HG03571 (cell line): ENCODE data around the gene USP25.

Source experiments
- ATAC-seq: cut with Tn5 transposase; IDR thresholded peaks from one replicate; pipeline ENCODE4 v1.9.1; 2021; ENCODE audit not compliant: unreplicated experiment

USP25 gene

DNA sequence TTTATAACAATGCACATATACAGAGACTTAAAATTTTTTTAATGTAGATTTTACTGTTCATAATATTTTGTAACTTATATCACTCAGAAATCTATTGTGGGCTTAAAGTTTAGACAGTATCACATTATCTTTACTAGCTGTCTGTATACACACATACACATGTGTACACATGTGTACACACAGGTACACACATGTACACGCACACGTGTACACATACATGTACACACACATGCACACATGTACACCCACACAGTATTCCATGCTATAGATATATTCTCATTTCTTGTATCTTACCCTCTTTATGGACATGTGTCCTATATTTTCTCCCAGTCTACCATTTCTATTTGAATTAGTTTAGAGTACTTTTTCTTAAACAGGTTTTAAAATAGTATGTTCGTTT is 123.3 kb downstream of the USP25 start:
- ATAC-seq: no peak

GRCh38 chr21:15856813-15857212 is 127.0 kb downstream of the USP25 start:
- no peak for ATAC-seq

GRCh38 chr21:15857740-15858139 is 128.0 kb downstream of the USP25 start:
- ATAC-seq: no peak

- no peak for ATAC-seq
Observed at GRCh38 chr21:15860541-15860940, 130.8 kb downstream of the USP25 start.

DNA sequence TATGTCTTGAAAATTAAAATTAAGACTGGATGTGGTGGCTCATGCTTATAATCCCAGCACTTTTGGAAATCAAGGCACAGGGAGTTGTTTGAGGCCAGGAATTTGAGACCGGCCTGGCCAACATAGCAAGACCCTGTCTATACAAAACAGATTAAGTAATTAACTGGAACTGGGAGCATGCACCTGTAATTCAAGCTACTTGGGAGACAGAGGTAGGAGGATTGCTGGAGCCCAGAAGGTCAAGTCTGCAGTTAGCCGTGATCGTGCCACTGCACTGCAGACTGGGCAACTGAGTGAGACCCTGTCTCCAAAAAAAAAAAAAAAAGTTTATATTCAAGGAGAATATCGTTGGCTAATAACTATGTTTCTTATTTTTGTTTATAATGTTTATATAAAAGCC is 139.2 kb downstream of the USP25 start:
- no peak for ATAC-seq

- peak; percentile 45 for ATAC-seq
Observed at GRCh38 chr21:15870819-15871218, 141.0 kb downstream of the USP25 start.

- ATAC-seq: peak; percentile 46
Observed at GRCh38 chr21:15872236-15872635, 142.5 kb downstream of the USP25 start.

DNA sequence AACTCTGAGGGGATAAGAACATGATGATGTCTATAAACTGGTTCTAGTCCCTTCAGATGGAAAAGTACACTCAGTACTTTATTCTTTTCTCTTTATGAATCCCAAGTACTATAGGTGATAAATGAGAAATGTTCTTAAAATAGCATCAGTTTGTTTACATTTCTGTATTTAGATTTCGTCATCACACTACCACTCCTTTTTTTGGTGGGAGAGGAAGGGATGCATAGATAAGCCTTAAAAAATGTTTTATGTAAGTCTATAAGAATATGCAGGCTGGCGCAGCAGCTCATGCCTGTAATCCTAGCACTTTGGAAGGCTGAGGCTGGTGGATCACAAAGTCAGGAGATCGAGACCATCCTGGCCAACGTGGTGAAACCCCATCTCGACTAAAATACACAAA is 144.8 kb downstream of the USP25 start:
- no peak for ATAC-seq

GRCh38 chr21:15875286-15875685 is 145.5 kb downstream of the USP25 start:
- ATAC-seq: no peak

DNA sequence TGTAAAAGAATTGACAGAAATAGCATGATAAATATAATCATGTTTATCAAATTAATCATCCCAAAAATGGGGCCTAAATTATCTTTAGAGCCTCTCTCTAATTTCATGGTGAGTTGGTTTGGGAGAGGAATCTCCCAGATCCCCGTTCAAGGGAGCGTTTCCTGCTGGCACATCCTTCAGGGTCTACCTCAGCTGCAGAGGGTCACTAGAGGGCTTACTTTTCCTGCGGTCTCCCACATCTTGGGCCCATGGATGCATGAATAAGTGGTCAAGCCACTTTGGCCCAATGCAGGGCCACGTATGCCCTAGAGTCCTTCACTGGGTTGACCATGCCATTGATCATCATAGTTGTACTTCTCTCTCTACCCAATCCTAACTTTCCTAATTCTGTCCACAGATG is 164.1 kb downstream of the USP25 start:
- ATAC-seq: no peak

GRCh38 chr21:15894596-15894995 is 164.8 kb downstream of the USP25 start:
- no peak for ATAC-seq

- no peak for ATAC-seq
Observed at GRCh38 chr21:15895142-15896106, 165.6 kb downstream of the USP25 start.

GRCh38 chr21:15896501-15896900 is 166.7 kb downstream of the USP25 start:
- no peak for ATAC-seq

GRCh38 chr21:15904389-15904788 is 174.6 kb downstream of the USP25 start:
- ATAC-seq: no peak

GRCh38 chr21:15908187-15908586 is 178.4 kb downstream of the USP25 start:
- ATAC-seq: no peak

DNA sequence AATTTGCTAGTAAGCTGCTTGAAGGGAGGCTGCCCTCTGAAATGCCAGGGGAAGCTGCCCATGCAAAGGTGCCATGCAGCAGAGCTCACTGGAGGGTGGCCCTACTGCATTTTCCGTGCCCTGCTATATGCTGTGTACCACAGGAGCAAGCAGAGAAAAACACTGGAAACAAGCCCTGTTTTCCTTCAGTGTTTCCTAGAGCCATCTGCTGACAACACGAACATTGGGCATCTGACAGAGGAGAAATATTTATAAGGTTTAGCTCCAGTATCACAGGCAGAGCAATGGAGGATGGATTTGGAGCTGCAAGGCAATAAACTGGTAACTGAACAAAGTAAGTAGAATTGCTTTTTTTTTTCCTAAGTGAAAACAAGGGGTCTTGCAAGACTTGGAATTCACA is 198.4 kb downstream of the USP25 start:
- no peak for ATAC-seq

DNA sequence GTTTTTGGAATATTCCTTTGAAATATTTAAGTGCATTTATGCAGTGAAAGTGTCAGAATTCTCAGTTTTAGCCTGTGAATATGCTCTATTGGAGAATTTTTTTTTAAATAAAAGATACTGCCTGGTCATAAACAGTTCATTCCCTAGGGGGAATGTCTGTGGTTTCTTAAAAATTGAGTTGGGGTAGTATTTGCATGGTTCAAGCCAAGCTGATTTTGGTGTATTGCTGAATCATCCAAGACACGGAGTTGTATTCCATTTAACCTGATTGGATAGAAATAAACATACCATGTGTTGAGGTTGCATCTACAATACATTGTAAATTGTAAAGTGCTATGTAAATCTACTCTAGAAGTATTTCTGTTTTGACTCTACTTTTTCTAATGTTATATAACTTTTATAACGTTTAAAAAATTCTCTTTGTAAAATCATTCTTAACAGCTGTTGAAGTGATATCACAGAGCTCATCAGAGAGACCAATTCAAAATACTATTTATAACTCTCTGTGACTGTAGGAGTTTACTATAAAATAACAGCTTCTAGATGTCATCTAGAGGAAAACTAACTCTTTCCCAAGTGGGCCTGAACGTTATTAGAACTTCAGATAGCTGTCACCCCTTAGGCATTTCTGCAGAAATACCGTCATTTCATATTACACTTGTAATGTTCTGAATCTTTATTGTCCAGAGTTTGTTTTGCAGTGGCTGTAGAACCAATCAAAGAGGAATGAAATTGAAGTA is 199.1 kb downstream of the USP25 start:
- ATAC-seq: no peak

- no peak for ATAC-seq
Observed at GRCh38 chr21:15929536-15929935, 199.8 kb downstream of the USP25 start.
